GM18511 (cell line): Measurements from ENCODE around the gene AIMP1.

Source experiments
- ATAC-seq: cut with Tn5 transposase; IDR thresholded peaks from one replicate; pipeline ENCODE4 v1.9.1; 2021; ENCODE audit warnings: mild to moderate bottlenecking, moderate library complexity; ENCODE audit not compliant: unreplicated experiment

Gene AIMP1

GRCh38 chr4:106315968-106316772 lies at the start of gene AIMP1, which contains the start of gene TBCK:
AIMP1 (plus strand) TSS chr4:106316550; CDS start chr4:106325010, 8,460 bp downstream.
TBCK (minus strand) TSS chr4:106316209; CDS start chr4:106308960, 7,249 bp downstream.
- ATAC-seq = peak; percentile 90

GRCh38 chr4:106268786-106269185 lies 47.6 kb upstream of the AIMP1 start:
- ATAC-seq = no peak

GRCh38 chr4:106269711-106270110 lies 46.6 kb upstream of the AIMP1 start:
- no peak for ATAC-seq

GRCh38 chr4:106270736-106271135 lies 45.6 kb upstream of the AIMP1 start:
- ATAC-seq = no peak

- no peak for ATAC-seq
These were observed 42.5 kb upstream of the AIMP1 start for GRCh38 chr4:106273831-106274230.

- ATAC-seq = no peak
These were observed 39.1 kb upstream of the AIMP1 start for GRCh38 chr4:106277140-106277675.

- no peak for ATAC-seq
These were observed 32.1 kb upstream of the AIMP1 start for GRCh38 chr4:106284227-106284626.

- ATAC-seq = no peak
These were observed 29.7 kb upstream of the AIMP1 start for GRCh38 chr4:106286611-106287010.

GRCh38 chr4:106287353-106287969 lies 28.9 kb upstream of the AIMP1 start:
- no peak for ATAC-seq

- no peak for ATAC-seq
These were observed 26.6 kb upstream of the AIMP1 start for GRCh38 chr4:106289737-106290136.

- ATAC-seq = no peak
These were observed 24.7 kb upstream of the AIMP1 start for GRCh38 chr4:106291678-106292077.

GRCh38 chr4:106294062-106294461 lies 22.3 kb upstream of the AIMP1 start:
- ATAC-seq = no peak

GRCh38 chr4:106297245-106298035 lies 18.9 kb upstream of the AIMP1 start:
- no peak for ATAC-seq

GRCh38 chr4:106299977-106300376 lies 16.4 kb upstream of the AIMP1 start:
- ATAC-seq = no peak

- no peak for ATAC-seq
These were observed 14.8 kb upstream of the AIMP1 start for GRCh38 chr4:106301393-106302061.

- ATAC-seq = no peak
These were observed 14.3 kb upstream of the AIMP1 start for GRCh38 chr4:106302062-106302438.

GRCh38 chr4:106303548-106304281 lies 12.6 kb upstream of the AIMP1 start:
- no peak for ATAC-seq

GRCh38 chr4:106304632-106305031 lies 11.7 kb upstream of the AIMP1 start:
- ATAC-seq = no peak

- no peak for ATAC-seq
These were observed 10.8 kb upstream of the AIMP1 start for GRCh38 chr4:106305435-106306055.

GRCh38 chr4:106306561-106306960 lies 9.8 kb upstream of the AIMP1 start:
- no peak for ATAC-seq
